A673 (cell line): ENCODE measurements around the gene MUC12.

Experiments
- CTCF ChIP-seq: fragments of 300-800, 200-600 bp; sonication (generic); conservative IDR thresholded peaks from 2 replicates; pipeline ENCODE4 v1.5.1; 2017; ENCODE audit warnings: low read depth, mild to moderate bottlenecking, antibody characterized with exemption, low read length, moderate library complexity, mixed read lengths
- EZH2 ChIP-seq: fragments of 200-600 bp; sonication (generic); IDR thresholded peaks from 2 replicates; pipeline ENCODE4 v1.6.1; 2017; ENCODE audit warnings: borderline replicate concordance, low read depth, mild to moderate bottlenecking, mixed read lengths, antibody characterized with exemption, low read length; ENCODE audit not compliant: poor library complexity, severe bottlenecking

DNA sequence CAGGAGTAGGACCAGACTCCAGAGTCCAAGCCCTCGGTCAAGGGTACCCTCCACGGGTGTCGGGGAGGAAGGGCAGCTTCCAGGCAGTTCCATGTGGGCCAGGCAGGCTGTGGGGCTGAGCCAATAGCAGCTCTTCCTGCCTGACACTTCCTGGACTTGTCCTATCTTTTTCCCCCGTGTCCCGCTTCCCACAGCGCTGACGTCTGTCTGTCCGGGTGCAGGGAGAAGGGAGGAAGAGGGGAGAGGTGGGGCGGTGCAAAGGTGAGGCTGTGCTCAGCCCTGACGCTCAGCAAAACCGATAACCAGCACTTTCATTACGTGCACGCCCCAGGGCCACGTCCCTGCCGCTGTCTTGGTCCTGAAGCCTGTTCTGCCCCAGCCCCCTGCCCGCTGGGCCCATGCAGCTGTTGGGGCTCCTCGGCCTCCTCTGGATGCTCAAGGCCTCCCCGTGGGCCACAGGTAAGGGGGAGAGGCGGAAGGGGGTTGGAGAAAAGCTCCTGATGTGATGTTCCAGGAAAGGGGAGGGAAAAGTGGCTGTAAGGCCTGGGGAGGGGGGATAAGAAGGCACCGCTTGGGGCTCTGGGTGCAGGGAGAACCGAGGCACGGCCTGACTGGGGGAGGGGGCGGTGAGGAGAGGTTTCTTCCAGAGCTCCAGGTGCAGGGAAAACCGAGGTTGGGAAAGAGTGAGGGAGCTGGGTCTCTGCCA is 20.0 kb upstream of the MUC12 start, which contains the start of gene MUC3A:
- TF ChIP-seq CTCF (no peak), EZH2 (no peak)
